ENCODE results near the gene WHRN.

The WHRN gene

DNA sequence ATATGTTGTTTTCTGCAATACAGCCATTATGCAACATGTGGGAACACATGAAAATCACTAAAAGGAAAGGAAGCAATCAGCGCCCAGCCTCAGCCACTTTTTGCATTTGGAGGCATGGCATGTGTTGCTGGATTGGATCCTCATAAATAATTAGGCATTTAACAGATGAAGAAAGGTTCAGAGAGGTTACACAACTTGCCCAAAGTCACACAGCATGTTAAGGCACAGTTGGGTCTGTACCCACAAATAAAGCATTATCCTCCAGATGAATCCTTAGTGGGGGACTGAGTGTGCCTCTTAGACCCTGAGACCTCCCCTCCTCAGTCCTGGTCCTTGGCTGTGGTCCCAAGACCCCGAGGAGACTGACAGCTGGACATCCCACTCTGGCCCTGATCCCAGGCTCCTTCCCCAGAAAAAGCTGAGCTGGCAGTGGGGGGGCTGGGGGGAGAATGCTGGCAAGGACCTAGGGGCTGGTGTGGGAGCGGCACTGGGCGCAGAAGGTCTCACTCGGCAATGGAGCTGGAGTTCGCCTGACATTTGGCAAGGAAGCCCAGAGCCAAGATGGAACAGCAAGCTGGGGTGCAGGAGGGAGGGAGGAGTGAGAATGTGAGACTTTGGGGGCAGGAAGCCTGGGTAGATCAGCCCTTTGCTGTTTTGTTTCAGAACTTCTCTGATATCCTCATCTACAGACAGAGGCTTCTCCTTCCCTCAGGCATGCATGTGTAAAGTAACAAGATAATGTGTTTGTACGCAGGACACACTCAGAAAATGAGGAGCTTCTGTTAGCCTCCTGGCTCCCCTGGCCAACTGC, 110.5 kb downstream of the WHRN start:
- no peak for DNase-seq (ENCODE audit: low read depth)
- TF ChIP-seq, protein P1, sequence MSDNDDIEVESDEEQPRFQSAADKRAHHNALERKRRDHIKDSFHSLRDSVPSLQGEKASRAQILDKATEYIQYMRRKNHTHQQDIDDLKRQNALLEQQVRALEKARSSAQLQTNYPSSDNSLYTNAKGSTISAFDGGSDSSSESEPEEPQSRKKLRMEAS (IDR thresholded peaks at IDR 0.05; ENCODE audit: low read depth, low read length), result no peak
- TF ChIP-seq POLR2A (IDR thresholded peaks at IDR 0.05; ENCODE audit: extremely low read depth, insufficient read length), result no peak
- TF ChIP-seq, protein P2, sequence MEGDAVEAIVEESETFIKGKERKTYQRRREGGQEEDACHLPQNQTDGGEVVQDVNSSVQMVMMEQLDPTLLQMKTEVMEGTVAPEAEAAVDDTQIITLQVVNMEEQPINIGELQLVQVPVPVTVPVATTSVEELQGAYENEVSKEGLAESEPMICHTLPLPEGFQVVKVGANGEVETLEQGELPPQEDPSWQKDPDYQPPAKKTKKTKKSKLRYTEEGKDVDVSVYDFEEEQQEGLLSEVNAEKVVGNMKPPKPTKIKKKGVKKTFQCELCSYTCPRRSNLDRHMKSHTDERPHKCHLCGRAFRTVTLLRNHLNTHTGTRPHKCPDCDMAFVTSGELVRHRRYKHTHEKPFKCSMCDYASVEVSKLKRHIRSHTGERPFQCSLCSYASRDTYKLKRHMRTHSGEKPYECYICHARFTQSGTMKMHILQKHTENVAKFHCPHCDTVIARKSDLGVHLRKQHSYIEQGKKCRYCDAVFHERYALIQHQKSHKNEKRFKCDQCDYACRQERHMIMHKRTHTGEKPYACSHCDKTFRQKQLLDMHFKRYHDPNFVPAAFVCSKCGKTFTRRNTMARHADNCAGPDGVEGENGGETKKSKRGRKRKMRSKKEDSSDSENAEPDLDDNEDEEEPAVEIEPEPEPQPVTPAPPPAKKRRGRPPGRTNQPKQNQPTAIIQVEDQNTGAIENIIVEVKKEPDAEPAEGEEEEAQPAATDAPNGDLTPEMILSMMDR (IDR thresholded peaks at IDR 0.05; ENCODE audit: low read depth, low read length), result no peak
- TF ChIP-seq MYC (IDR thresholded peaks at IDR 0.05; ENCODE audit: low read depth, low read length), result no peak
- H3K4me3 ChIP-seq (ENCODE audit: low read depth, low read length), result no peak overlapping the region

DNA sequence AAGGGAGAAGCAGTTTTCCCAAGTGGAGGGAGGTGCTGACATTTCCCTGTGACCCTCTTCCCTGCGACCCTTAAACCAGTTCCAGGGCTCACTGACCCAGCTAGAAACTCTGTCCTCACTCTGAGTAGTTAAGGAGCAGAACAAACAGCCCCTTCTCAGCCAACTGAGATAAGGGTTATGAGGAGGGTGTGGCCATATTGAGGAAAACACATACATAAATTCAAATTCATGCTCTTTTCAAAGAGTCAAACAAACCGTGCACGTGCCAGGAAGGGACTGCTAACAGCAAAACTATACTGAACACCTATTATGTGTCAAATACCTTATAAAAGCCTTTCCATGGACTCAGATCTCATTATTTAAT, 112.5 kb downstream of the WHRN start:
- DNase-seq (ENCODE audit: low read depth), result no peak
- no peak overlapping the region for H3K4me3 ChIP-seq (ENCODE audit: low read depth, low read length)
- TF ChIP-seq MYC (IDR thresholded peaks at IDR 0.05; ENCODE audit: low read depth, low read length) (no peak), POLR2A (IDR thresholded peaks at IDR 0.05; ENCODE audit: extremely low read depth, insufficient read length) (no peak)
- TF ChIP-seq, protein P2 (IDR thresholded peaks at IDR 0.05; ENCODE audit: low read depth, low read length), result no peak
- TF ChIP-seq, protein P1 (IDR thresholded peaks at IDR 0.05; ENCODE audit: low read depth, low read length), result no peak

DNA sequence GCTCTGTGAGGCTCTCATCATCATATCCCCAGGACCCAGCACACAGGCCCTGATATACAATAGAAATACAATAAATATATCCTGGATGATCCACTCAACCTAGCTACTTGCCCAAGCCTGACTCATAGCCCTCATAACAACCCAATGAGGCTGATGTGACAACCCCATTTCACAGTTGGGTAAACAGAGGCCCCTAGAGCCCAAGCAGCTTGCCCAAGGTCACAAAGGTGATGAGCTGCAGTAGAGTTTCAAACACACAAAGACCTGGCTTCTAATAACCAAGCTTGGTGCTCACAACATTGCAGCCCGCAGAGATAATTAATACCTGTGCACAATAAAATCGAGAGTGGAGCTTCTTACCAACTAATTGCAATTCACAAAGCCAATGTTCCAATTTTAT, 114.3 kb downstream of the WHRN start:
- TF ChIP-seq, protein P1 (IDR thresholded peaks at IDR 0.05; ENCODE audit: low read depth, low read length), result no peak
- TF ChIP-seq POLR2A (IDR thresholded peaks at IDR 0.05; ENCODE audit: extremely low read depth, insufficient read length) (no peak), MYC (IDR thresholded peaks at IDR 0.05; ENCODE audit: low read depth, low read length) (no peak)
- TF ChIP-seq, protein P2 (IDR thresholded peaks at IDR 0.05; ENCODE audit: low read depth, low read length), result no peak
- H3K4me3 ChIP-seq (ENCODE audit: low read depth, low read length), result no peak overlapping the region
- DNase-seq (ENCODE audit: low read depth), result no peak

DNA sequence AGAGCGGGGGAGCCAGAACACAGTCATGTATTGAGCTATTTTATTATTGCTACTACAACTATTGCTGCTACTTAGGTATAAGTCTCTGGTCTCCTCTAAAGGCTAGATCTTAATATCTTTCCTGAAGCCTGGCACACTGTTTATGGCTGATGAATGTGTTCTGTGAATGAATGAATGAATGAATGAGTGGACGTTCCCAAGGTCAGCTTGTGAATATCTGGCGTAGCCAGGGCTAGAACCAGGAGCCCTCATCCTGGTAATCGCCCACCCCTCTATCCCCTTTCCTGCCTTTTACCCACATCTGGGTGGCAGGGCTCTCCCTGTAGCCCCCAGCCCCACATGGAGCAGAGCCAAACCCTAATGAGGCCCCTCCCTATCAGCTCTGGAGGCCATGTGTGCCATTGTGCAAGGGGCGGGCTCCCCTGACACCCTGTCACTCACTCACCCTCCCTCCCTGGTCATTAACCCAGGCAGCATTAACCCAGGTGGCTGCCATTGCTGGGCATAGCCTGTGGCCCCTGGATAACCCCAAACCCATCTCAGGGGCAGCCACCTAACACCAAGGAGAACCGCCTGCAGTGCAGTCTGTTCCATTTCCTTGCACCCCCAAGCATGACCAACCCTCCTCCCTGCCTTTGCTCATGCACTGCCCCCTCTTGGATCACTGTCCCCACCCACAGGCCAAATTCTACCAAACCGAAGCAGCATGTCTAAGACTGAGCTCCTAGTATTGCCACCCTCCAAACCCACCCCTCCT, 115.5 kb downstream of the WHRN start:
- TF ChIP-seq, protein P2 (IDR thresholded peaks at IDR 0.05; ENCODE audit: low read depth, low read length), result no peak
- TF ChIP-seq, protein P1 (IDR thresholded peaks at IDR 0.05; ENCODE audit: low read depth, low read length), result no peak
- TF ChIP-seq POLR2A (IDR thresholded peaks at IDR 0.05; ENCODE audit: extremely low read depth, insufficient read length) (no peak), MYC (IDR thresholded peaks at IDR 0.05; ENCODE audit: low read depth, low read length) (no peak)
- DNase-seq (ENCODE audit: low read depth), result peak; percentile 44
- H3K4me3 ChIP-seq (ENCODE audit: low read depth, low read length), result no peak overlapping the region

DNA sequence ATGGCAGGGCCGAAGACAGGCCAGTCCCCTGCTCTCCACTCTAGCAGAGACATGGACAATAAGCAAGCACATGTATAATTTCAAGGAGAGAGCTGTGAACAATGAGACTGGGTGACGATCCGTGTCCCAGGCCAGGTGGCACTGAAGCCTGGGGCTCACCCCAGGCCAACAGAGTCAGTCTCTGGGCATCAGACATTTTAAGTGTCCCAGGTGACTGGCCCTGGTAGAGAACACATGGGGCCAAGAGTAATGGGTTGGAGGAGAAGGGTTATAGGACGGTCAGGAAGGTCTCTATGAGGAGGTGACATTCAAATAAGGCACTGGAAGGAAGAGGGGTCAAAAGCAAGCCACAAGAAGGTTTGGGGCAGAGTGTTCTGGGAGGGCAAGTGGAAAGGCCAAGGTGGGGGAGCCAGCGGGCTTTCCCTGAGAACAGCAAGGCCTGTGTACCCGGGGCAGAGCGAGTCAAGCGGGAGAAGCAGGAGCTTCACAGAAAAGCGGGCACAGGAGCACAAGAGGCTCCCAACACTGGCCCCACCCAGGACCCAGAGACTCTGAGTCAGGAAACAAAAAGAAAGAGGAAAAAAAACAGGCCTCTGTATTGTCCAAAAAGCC, 116.4 kb downstream of the WHRN start:
- peak overlapping the region; percentile 89 for H3K4me3 ChIP-seq (ENCODE audit: low read depth, low read length)
- TF ChIP-seq POLR2A (IDR thresholded peaks at IDR 0.05; ENCODE audit: extremely low read depth, insufficient read length), result no peak
- TF ChIP-seq, protein P2 (IDR thresholded peaks at IDR 0.05; ENCODE audit: low read depth, low read length), result no peak
- TF ChIP-seq MYC (IDR thresholded peaks at IDR 0.05; ENCODE audit: low read depth, low read length), result no peak
- TF ChIP-seq, protein P1 (IDR thresholded peaks at IDR 0.05; ENCODE audit: low read depth, low read length), result no peak
- DNase-seq (ENCODE audit: low read depth), result no peak

Measured in NB4 (cell line).